ELR (cell line): ENCODE data around the gene ZDHHC4.

ENCODE experiments used
- DNase-seq: peaks from one replicate; pipeline ENCODE4 v3.0.0-alpha.2; 2015; ENCODE audit warnings: low read depth

Gene ZDHHC4

GRCh38 chr7:6577369-6578113, at the start of gene ZDHHC4:
Gene ZDHHC4, plus strand, starts transcription at chr7:6577454. Its CDS starts 3,108 bp downstream, at chr7:6580562.
- peak; percentile 91 for DNase-seq

GRCh38 chr7:6528401-6529130, 48.7 kb upstream of the ZDHHC4 start:
- no peak for DNase-seq

GRCh38 chr7:6529643-6530042, 47.6 kb upstream of the ZDHHC4 start:
- no peak for DNase-seq

- no peak for DNase-seq
Measured at GRCh38 chr7:6530626-6531491, 46.4 kb upstream of the ZDHHC4 start.

GRCh38 chr7:6531492-6532279, 45.6 kb upstream of the ZDHHC4 start:
- DNase-seq, result no peak

GRCh38 chr7:6532516-6532915, 44.7 kb upstream of the ZDHHC4 start:
- no peak for DNase-seq

GRCh38 chr7:6533893-6534495, 43.3 kb upstream of the ZDHHC4 start:
- no peak for DNase-seq

GRCh38 chr7:6536262-6537260, 40.7 kb upstream of the ZDHHC4 start:
- DNase-seq, result peak; percentile 25

GRCh38 chr7:6542368-6542767, 34.9 kb upstream of the ZDHHC4 start:
- DNase-seq, result no peak

GRCh38 chr7:6545398-6546126, 31.7 kb upstream of the ZDHHC4 start:
- no peak for DNase-seq

GRCh38 chr7:6546498-6547251, 30.6 kb upstream of the ZDHHC4 start:
- no peak for DNase-seq

GRCh38 chr7:6547400-6547799, 29.9 kb upstream of the ZDHHC4 start:
- no peak for DNase-seq

- DNase-seq, result no peak
Measured at GRCh38 chr7:6551016-6551511, 26.2 kb upstream of the ZDHHC4 start, which contains the start of gene GRID2IP. Gene GRID2IP, minus strand, starts transcription at chr7:6551461. Its CDS starts 25 bp downstream, at chr7:6551436.

- no peak for DNase-seq
Measured at GRCh38 chr7:6553448-6554044, 23.7 kb upstream of the ZDHHC4 start.

GRCh38 chr7:6554848-6555247, 22.4 kb upstream of the ZDHHC4 start:
- no peak for DNase-seq

- DNase-seq, result no peak
Measured at GRCh38 chr7:6556196-6556595, 21.1 kb upstream of the ZDHHC4 start.

GRCh38 chr7:6558837-6559236, 18.4 kb upstream of the ZDHHC4 start:
- peak; percentile 83 for DNase-seq

- no peak for DNase-seq
Measured at GRCh38 chr7:6559896-6560295, 17.4 kb upstream of the ZDHHC4 start.
